Esophagus muscularis mucosa (tissue), 4 donors: Measurements from ENCODE around the gene XPNPEP1. TPM values are rescaled to one million over a fixed set of nuclear protein-coding genes. Genes with fewer than 3 reads are reported as not detected.

Source experiments
- DNase-seq: peaks from one replicate; pipeline ENCODE4 v3.0.0-alpha.2; 2017; ENCODE audit errors: extremely low spot score
- H3K27ac ChIP-seq, 4 donors: fragments of 200-600 bp; sonication (generic); replicated peaks in 1 of 4; 1 replicate in 3 of 4; 2 replicates in 1 of 4; pipeline ENCODE4 v1.5.1; 2016 to 2019; ENCODE audit warnings: mild to moderate bottlenecking in 1 of 4
- H3K27me3 ChIP-seq, 4 donors: fragments of 200-600 bp; sonication (generic); one replicate each; pipeline versions ENCODE4 v1.5.1 to v1.6.0; 2016 to 2019
- H3K36me3 ChIP-seq, 4 donors: fragments of 200-600 bp; sonication (generic); one replicate each; pipeline ENCODE4 v1.5.1; 2016 to 2019
- H3K4me1 ChIP-seq, 4 donors: fragments of 200-600 bp; sonication (generic); one replicate each; pipeline ENCODE4 v1.5.1; 2016 to 2019
- H3K4me3 ChIP-seq, 4 donors: fragments of 200-600 bp; sonication (generic); 1 replicate in 2 of 4; 2 replicates in 2 of 4; pipeline ENCODE4 v1.5.1; 2016 to 2019; ENCODE audit warnings: mild to moderate bottlenecking in 4 of 4, moderate library complexity in 1 of 4
- H3K9me3 ChIP-seq, 4 donors: fragments of 200-600 bp; sonication (generic); 1 replicate in 3 of 4; 2 replicates in 1 of 4; pipeline ENCODE4 v1.5.1; 2016 to 2019
- EP300 ChIP-seq: sonication (generic); formaldehyde crosslinking; IDR thresholded peaks from one replicate; pipeline ENCODE4 v1.6.1; 2017; ENCODE audit warnings: antibody characterized with exemption
- POLR2A ChIP-seq: fragments of 450-650 bp; IDR thresholded peaks from one replicate; pipeline ENCODE4 v1.6.1; 2017; ENCODE audit warnings: antibody characterized with exemption, moderate library complexity, mild to moderate bottlenecking, low read depth
- POLR2AphosphoS5 ChIP-seq, 2 donors: sonication (generic); formaldehyde crosslinking; IDR thresholded peaks; one replicate each; pipeline ENCODE4 v1.6.1; 2017; ENCODE audit warnings: antibody characterized with exemption in 2 of 2
- WGBS: methylation state at CpG from one replicate; pipeline ENCODE4 v1.1.5; 2018; 5-methylcytosine and 5-hydroxymethylcytosine counted together
- intact Hi-C: fragments of 100-400 bp; cut with DNase I; formaldehyde crosslinking; loops from one replicate; pipeline ENCODE4 v1.15.1; 2023
- total RNA-seq, 4 donors: library from RNA; depleted of rRNA; stranded (reverse); fragments of >200 nt; gene quantifications; one replicate each; pipeline versions ENCODE4 v1.1.0 to v1.2.1, GENCODE V29; 2016
- TF ChIP-seq, protein P1 (sequence below), 3 experiments: fragments of 200-600 bp in 2 of 3; fragments of 450-650 bp in 1 of 3; sonication (generic) in 2 of 3; IDR thresholded peaks; one replicate each; pipeline ENCODE4 v1.5.1; 2017 to 2019; ENCODE audit warnings: antibody characterized with exemption in 3 of 3, mild to moderate bottlenecking in 2 of 3, moderate library complexity in 1 of 3

The XPNPEP1 gene
- total RNA-seq, 4 donors from 2014 or later, result 43.2 to 61.9 (median 48.8) TPM

DNA sequence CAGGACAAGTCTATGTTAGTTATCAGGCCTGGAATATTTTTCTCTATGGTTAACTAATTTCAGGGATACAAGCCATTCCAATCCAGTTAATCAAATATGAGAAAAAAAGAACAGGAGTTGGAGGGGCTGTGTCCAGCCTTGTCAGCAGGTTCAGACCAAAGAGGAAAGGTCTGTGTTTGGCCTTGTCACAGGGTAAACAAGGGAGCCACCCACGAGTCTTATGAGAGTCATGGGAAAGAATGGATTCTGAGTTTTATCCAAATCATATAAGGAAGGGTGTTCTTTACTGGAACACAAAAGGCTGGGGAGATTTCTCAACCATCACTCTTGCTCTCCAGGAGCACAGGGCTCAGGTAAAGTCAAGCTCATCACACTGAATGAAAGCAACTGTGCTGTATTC, 99.1 kb downstream of the XPNPEP1 start:
- no peak overlapping the region for H3K27ac ChIP-seq
- peak; percentile 75 for DNase-seq

DNA sequence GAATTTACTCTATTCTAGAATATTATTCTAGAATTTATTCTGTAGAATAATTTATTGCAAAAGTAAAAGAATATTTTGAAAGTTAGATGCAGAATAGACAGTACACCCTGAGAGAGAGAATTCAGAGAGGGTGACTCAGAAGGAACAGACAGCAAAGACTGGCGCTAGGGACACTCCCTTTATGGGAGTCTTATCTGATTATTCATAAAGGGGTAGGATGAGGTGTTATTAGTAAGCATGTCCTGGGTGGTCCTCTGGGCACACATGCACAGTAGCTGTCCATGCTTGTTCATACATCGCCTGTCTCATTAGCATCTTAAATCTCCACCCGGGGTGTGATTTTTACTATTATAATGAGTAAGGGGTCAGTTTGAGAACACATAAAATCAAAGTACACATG, 100.1 kb downstream of the XPNPEP1 start:
- H3K27me3 ChIP-seq, result no peaks in the 10 kb centered on the region
- H3K27ac ChIP-seq, result no peak overlapping the region
- no peaks in the 10 kb centered on the region for H3K4me1 ChIP-seq
- DNase-seq, result peak; percentile 17
- H3K4me3 ChIP-seq, result no peak overlapping the region
- intact Hi-C loops, result no loop called here
- H3K36me3 ChIP-seq, result no peaks in the 10 kb centered on the region
- TF ChIP-seq POLR2AphosphoS5 (IDR thresholded peaks at IDR 0.05) (no peak), POLR2A (no peak), EP300 (no peak)
- TF ChIP-seq, protein P1, sequence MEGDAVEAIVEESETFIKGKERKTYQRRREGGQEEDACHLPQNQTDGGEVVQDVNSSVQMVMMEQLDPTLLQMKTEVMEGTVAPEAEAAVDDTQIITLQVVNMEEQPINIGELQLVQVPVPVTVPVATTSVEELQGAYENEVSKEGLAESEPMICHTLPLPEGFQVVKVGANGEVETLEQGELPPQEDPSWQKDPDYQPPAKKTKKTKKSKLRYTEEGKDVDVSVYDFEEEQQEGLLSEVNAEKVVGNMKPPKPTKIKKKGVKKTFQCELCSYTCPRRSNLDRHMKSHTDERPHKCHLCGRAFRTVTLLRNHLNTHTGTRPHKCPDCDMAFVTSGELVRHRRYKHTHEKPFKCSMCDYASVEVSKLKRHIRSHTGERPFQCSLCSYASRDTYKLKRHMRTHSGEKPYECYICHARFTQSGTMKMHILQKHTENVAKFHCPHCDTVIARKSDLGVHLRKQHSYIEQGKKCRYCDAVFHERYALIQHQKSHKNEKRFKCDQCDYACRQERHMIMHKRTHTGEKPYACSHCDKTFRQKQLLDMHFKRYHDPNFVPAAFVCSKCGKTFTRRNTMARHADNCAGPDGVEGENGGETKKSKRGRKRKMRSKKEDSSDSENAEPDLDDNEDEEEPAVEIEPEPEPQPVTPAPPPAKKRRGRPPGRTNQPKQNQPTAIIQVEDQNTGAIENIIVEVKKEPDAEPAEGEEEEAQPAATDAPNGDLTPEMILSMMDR (IDR thresholded peaks at IDR 0.05), result no peak
- whole genome bisulfite sequencing, result 98% methylated on average over 3 of the region's 3 CpGs
- H3K9me3 ChIP-seq, result no peaks in the 10 kb centered on the region

More for the DNA sequence above, 99.1 kb downstream of the XPNPEP1 start:
- H3K9me3 ChIP-seq, result no peaks in the 10 kb centered on the region
- intact Hi-C loops, result no loop called here
- no peaks in the 10 kb centered on the region for H3K36me3 ChIP-seq
- no peaks in the 10 kb centered on the region for H3K4me1 ChIP-seq
- WGBS, result 52% methylated on average over 1 of the region's 1 CpG
- TF ChIP-seq EP300, result no peak
- no peak for TF ChIP-seq POLR2A
- TF ChIP-seq POLR2AphosphoS5 (IDR thresholded peaks at IDR 0.05), result no peak
- TF ChIP-seq, protein P1 (IDR thresholded peaks at IDR 0.05), result no peak
- H3K4me3 ChIP-seq, result no peak overlapping the region
- H3K27me3 ChIP-seq, result no peaks in the 10 kb centered on the region

DNA sequence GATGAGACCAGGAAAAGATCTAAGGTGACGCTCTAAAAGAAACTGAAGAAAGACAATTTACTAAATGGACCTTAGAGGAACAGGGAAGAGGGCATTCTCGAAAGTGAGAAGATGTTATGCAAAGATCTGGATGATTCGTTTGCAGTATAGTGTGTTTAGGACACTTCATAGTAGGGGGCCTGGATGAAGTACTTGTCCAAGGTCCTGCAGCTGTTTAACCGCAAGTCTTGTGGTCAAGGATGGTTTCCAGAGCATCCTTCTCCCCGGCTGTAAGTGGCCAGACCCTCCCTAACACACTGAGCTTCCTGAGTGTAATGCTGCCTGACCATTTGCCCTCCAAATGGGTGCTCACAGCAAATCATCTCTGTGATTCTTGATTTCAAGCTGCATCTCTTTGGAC, 101.6 kb downstream of the XPNPEP1 start:
- Histone ChIP-seq H3K4me1 (no peaks in the 10 kb centered on the region), H3K27me3 (no peaks in the 10 kb centered on the region), H3K36me3 (no peaks in the 10 kb centered on the region), H3K9me3 (no peaks in the 10 kb centered on the region), H3K27ac (no peak overlapping the region), H3K4me3 (no peak overlapping the region)
- peak; percentile 37 for DNase-seq
- 65% methylated on average over 5 of the region's 5 CpGs for WGBS
- intact Hi-C loops, result no loop called here
- TF ChIP-seq, protein P1 (IDR thresholded peaks at IDR 0.05), result no peak
- TF ChIP-seq POLR2AphosphoS5 (IDR thresholded peaks at IDR 0.05), result no peak
- TF ChIP-seq EP300, result no peak
- no peak for TF ChIP-seq POLR2A

DNA sequence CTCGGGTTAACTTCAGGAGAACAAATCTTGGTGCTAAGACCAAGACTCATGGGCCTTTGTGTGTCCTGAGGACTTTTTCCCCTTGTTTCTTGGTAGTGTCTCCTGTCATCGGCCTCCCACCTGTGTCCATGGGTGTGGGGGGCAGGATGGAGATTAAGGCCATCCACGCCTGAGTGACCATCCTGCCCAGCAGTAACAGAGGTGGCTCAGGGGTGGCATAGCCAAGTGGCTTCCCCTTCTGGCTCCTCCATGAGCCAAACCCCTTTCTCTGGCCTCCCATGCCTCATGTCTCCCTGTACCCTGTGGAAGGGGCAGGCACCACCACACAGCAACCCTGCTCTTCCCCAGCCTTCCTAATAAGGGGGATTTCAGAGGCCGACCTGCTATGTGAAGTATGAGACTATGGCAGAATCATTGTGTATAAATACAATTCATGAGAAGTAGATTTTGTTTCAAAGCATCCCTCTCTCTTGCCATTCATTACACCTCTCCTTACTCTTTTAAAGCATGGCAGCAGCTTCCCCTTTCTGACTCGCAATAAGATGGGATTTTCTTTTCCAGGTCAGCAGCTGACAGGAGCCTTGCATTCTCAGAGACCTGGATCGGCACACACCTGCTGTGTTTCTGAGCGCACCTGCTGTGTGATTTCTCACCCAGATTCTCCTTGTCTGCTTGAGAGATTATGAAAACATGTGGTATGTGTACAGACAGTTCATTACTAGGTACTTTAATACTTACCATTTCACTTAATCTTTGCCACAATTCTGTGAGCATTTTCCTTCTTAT, 102.5 kb downstream of the XPNPEP1 start:
- intact Hi-C loops, result no loop called here

More for the DNA sequence above, 102.5 kb downstream of the XPNPEP1 start:
- DNase-seq, result peak; percentile 66
- H3K36me3 ChIP-seq, result no peaks in the 10 kb centered on the region
- no peaks in the 10 kb centered on the region for H3K9me3 ChIP-seq
- no peaks in the 10 kb centered on the region for H3K4me1 ChIP-seq
- TF ChIP-seq POLR2AphosphoS5 (IDR thresholded peaks at IDR 0.05) (no peak), EP300 (no peak), POLR2A (no peak)
- TF ChIP-seq, protein P1 (IDR thresholded peaks at IDR 0.05), result no peak
- H3K27ac ChIP-seq, result no peak overlapping the region
- 75% methylated on average over 7 of the region's 7 CpGs for WGBS
- H3K27me3 ChIP-seq, result no peaks in the 10 kb centered on the region
- H3K4me3 ChIP-seq, result no peak overlapping the region
